Activated CD8-positive, alpha-beta memory T cell treated with anti-CD3 and anti-CD28 coated beads for 1 hour (primary cell): ENCODE data around the gene TEX35.
"Not testable (repeated sequence)": the region's sequence is repeated elsewhere in the genome, so short reads cannot be mapped to it uniquely, and the experiment has no call there.

Source experiments
- DNase-seq, 2 donors: peaks; one replicate each; pipeline ENCODE4 v3.0.0-alpha.2; 2020; ENCODE audit warnings: low read depth in 1 of 2; ENCODE audit errors: extremely low read depth in 1 of 2

TEX35 gene

DNA sequence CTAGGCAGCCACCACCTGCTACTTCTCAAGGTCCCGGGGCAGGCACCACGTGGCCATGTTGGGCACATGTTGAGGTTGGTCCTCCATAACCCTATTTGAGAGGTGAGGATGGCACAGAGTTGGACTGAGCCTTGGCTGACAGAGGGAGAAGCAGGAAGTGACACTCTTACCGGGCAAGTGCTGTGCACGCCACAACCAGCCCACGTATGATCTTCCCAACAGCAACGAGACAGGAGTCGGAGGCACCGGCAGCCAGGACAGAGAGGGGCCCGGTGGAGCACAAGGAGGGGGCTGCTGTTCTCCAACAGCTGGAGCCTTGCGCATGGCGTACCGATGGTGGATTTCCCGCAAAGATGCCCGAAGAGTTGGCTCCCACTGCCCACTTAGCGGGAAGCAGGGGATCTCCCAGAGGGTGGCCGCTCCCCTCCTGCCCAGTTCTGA lies 19.6 kb upstream of the TEX35 start:
- no peak for DNase-seq

DNA sequence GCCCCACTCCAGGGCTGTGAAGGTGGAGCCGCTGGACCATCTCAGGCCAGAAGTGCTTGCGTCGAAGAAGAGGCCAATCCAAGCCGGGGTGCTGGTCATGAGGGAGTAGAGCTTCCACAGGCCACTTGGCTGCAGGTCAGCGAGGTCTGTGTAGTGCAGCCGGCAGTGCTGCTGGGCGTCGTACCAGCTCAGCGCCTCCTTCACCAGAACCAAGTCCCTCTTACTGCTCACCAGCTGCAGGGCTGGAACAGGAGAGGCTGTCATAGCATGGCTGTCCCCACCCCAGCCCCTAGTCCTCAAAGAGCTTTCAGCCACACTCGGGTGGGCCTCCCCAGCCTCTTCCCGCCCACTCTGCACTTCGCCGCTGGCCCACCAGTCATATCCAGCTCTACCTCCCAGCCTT lies 18.3 kb upstream of the TEX35 start:
- DNase-seq, result no peak

DNA sequence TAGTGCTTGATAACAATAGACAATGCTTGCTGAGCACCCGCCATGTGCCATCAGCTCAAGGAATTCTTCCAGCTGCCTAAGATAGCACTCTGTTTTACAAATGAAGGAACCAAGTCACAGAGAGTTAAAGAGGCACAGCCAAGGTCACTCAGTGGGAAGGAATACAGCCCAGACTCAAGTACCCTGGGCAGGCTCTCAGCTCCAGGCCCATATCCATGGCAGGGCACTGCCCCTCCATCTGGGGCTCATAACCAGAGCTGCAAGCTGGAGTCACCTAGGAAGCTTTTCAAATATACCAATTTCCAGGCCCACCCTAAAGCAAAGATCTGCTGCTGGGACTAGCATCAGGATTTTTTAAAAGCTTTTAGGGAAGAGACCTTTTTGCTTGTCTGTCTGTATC lies 17.8 kb upstream of the TEX35 start:
- no peak for DNase-seq

DNA sequence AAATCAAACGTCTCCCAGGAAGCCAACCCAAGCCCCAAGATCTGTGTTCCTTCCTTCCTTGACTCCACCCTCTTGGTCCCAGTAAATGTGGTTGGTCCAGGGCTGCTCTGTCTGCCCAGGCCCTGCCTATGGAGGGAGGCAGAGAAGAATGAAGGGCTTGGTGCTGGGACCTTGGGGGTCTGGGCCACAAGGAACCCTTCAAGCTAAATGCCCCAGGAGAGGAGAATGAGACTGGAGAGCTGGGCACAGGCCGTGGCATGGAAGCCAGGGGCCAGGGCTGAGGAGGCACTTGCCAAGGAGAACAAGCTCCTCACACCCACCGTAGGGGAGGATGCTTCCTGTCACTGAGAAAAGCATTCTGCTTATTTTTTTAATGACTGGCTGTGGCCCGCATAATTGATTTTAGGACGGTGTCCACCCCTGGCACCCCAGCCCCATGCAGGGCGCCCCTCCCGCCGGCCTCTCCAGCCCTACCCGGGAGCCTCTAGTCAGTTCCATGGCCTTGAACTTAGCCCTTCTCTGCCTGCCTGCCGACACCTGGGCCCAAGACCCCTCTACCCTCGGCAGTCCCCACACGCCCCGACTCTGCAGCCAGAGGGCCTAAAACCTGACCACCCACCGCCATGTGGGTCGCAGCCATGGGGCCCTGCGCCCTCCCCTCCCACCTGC lies 17.0 kb upstream of the TEX35 start:
- no peak for DNase-seq

DNA sequence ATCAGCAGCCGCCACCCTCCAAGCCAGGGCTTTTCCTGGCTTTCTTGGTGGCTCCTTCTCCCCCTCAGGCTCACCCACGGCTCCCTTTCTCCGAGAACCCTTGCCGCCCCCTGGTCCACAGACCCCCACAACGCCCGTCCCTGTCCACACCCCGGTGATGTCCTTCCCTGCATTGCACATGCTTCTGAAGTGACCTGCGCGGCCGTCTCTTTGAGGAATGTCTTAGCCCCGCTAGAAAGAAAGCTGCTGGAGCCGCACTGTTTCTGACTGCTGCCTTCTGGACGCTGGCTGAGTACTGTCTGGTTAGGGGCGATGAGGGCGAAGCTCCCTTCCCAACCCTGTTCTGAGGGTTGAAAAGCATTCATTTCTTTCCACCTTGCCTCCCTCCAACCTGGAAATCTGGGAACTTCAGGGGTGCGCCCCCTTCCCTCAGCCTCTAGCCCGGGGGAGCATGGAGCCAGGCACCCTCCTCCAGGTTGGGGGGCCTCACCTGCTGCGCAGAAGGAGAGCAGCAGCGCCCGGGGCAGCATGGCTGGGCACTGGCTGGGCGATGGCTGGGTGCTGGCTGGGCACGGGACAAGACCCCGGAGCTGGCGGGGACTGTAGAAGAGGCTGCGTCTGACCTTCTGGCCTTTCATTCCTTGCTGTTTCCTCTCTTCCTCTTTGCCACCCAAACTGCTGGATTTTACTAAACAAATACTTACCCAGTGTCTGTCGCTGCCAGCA lies 16.3 kb upstream of the TEX35 start, which contains the start of gene CLEC20A:
Gene CLEC20A, minus strand, starts transcription at position 555 of the 726 bp plus-strand sequence. Its CDS starts 25 bp downstream, at position 530.
- DNase-seq, result no peak

DNA sequence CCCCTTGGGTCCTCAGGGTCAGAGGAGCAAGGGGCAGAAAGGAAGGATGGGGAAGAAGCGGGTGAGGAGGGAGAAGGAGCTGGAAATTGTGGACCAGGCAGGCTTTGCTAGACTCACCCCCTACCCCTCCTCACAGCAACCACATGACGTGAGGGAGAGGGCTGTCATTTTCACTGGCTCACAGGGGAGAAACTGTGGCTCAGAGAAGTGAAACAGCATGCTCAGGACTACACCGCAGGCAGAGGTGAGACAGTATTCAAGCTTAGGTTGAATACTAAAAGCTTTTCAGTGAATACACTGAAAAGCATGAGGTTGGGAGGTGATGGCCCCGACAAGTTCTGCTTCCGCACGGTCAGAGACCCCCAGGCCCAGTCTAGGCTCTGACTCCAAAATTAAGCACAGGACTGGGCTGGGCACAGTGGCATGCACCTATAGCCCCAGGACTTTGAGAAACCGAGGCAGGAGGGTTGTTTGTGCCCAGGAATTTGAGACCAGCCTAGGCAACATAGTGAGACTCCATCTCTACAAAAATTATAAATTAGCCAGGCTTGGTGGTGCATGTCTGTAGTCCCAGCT lies 14.9 kb upstream of the TEX35 start:
- no peak for DNase-seq

DNA sequence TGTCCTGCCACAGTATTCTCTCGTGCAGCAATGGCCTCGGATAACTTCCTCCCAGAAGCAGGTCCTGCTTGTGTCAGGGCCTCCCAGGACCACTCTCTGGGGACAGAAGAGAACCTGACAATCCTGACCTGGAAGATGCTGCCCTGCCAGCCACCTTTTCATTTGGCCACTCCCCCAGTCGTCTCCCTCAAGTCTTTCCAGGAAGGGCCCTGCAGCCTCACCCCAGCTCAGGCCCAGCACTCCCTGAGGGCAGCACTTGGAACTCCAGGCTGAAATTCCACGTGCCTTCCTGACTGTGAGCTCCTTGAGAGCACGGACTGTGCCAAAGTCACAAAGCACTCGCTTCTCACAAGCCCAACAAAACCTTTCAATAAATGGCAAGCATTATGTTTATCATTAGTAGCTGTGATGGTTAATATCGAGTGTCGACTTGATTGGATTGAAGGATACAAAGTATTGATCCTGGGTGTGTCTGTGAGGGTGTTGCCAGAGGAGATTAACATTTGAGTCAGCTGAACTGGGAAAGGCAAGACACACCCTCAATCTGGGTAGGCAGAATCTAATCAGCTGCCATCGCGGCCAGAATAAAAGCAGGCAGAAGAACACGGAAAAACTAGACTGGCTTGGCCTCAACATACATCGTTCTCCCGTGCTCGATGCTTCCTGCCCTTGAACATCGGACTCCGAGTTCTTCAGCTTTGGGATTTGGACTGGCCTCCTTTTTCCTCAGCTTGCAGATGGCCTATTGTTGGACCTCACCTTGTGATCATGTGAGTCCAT lies 13.8 kb upstream of the TEX35 start:
- DNase-seq, result no peak

DNA sequence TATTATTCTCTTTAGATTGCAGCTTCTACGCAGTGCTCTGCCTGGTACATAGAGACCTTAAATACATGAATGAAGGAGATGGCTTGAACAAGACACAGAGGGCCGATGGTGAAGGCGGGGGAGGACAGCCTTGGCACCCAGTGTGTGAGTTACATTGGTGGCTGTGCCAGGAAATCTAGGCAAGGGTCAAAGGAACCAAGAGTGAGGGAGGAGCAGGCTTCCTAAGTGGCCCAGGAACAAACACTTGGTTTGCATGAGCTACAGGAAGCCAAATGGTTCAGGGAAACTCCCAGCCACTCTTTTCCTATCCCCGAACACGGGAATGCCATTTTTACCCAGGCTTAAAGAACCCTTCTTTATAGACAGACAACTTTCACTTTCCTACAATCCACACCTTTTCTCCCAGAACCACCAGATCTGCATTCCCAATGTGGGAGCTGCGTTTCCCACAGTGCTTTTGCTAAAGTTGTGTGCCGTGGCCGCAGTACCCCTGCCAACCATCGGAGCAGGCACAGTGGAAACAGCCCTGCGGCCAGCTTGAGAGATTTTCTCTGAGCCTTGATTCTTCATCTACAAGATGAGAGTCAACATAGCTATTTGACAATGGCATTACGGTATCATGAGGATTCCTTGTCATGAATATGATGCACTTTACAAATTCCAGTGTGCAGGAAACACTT lies 12.7 kb upstream of the TEX35 start:
- DNase-seq, result no peak

DNA sequence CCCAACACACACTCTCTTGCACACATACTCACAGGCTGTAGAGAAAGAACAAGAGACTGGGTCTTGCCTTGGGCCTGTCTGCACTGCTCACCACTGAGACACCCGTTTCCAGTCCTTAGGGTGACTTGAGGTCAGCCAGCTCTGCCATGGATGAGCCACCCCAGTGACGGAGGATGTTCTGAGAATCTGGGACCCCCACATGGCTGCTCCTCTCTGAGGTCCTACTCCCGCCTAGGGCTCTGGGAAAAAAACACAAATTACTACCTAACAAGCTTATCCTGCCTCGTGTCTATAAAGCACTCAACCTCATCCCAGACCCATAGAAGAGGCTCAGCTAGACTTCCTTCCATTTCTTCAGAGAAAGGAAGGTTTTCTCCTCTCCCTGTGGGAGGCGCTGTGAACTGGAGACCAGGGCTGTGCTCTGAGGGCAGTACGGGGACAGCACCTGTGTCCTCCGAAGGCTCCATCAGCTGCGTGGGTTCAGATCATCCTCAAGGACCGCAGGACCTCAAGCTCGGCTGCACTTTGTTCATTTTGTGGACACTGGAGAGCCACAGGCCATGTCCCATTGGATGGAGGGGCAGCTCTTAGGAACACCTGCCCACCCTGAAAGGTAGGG lies 11.9 kb upstream of the TEX35 start:
- no peak for DNase-seq

DNA sequence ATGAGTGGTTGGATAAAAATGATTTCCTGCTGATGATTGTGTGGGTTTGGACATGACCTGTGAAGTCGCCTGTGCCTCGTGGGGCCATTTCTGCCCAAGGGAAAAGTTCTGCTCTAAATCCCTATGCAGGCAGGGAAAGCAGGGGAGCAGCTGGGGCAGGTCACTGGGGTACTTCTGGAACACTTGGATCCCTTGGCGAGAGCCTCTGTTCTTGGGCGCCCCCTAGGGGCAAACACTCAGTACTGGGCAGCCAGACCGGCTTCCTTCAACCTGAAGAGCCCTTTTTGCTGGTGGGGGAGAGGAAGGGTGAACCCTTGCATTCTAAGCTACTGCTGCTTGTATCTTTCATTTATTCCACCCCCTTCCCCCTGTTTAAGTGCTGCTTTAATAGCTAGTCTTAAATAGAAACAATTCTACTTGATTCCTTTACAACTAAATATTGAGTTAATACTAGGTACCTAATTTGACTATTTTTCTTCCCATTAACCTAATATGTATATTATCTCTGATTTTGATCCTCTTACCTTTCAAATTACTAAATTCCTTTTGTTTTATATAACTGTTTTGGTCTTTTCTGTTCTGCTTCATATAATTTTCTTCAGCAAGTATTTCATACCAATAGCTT lies 11.1 kb upstream of the TEX35 start:
- DNase-seq, result peak in 1 of 2 donors; percentile 19

DNA sequence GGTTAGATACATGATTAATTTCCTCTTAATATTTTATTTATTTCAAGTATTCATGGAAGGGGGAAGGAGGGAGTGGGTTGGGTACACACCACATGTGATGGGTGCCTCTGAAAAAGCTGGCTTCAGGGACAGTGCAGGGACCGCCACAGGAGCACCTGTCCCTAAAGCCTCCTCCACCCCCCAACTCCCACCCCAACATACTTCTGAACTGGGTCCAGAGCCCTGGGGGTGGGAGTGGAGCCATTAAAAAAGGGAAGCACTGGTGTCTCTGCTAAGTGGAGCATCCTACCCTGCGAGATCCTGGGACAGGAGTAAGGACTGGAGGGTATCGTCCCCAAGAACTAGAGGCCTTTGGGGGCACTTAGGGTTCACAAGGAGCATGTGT lies 10.6 kb upstream of the TEX35 start:
- no peak for DNase-seq

DNA sequence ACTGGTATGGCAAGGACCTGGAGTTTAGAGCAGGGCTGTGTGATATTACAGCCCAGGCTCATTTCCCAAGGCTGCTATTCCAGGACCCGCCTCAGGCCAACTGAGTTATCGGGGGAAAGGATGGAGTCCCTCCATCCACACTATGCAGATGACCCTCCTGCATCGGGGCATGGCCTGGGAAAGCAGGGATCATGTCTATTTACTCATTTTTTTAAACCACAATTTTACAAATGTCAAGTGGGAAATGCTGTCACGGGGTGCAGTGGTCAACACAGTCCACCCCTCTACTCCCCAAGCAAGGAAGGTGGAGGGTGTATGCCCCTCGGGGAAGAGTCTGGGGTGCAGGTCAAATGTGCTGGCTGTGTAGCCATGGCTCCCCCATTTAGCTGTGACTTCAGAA lies 10.1 kb upstream of the TEX35 start:
- DNase-seq, result no peak

DNA sequence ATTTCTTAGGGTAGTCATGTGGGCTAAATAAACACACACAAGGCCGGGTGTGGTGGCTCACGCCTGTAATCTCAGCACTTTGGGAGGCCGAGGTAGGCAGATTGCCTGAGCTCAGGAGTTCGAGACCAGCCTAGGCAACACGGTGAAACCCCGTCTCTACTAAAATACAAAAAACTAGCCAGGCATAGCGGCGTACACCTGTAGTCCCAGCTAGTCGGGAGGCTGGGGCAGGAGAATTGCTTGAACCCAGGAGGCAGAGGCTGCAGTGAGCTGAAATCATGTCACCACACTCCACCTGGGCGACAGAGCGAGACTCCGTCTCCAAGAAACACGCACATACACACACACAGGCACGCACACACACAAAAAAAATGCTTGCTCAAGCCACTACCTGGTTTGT lies 9.6 kb upstream of the TEX35 start:
- not testable (repeated sequence) for DNase-seq

DNA sequence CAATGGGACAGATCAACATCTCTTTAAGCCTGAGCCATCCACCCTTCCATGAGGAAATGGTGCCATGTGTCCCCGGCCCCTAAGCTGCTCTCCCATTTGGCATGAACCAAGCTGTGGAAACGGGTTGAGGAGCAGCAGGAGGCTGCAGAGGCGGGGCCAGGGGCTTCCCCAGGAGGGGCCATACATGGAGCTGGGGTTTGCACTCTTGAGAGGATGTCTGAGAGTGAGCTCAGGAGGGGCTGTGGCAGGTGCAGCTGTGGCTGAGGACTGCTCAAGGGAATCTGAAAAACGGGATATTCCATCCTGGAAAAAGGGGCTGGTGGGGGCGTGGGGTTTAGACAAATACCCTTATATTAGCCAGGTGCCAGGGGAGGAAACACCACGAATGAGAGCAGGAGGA lies 9.1 kb upstream of the TEX35 start:
- no peak for DNase-seq

DNA sequence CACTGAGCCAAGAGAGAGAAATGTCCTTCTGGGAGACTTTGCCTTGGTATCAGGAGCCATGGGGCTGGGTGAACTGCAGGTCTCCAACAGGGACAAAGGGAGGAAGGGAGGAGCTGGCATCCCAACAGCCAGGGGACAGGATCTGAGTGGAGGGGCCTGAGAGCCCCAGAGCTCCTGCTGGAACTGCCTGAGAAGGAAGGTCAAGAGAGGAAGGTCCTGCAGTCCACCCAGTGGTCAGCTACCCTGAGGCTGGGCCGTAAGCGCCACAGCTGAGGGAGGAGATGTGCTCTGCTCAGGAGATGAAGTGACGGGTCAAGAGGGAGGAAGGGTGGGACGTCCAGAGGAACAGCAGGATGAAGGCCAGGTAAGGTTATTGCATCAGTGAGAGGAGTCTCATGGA lies 8.6 kb upstream of the TEX35 start:
- DNase-seq, result no peak

DNA sequence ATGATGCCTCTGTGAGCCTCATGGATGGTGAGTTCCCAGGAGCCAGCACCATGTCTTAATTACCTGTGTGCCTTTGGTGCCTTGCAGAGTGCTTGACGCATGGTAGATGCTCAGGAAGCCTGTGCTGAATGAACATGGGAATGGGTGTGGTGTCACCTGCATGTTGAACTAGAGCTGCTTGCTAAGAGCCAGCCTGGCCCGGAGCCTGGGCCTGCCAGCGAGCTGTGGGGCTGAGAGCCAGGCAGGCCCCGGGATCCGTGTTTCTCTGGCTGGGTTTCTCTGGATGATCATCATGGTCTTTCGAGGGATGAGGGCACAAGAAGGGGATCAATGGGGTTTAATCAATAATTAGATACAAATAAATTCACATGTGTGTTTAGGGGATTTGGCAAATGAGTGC lies 6.7 kb upstream of the TEX35 start:
- DNase-seq, result no peak

DNA sequence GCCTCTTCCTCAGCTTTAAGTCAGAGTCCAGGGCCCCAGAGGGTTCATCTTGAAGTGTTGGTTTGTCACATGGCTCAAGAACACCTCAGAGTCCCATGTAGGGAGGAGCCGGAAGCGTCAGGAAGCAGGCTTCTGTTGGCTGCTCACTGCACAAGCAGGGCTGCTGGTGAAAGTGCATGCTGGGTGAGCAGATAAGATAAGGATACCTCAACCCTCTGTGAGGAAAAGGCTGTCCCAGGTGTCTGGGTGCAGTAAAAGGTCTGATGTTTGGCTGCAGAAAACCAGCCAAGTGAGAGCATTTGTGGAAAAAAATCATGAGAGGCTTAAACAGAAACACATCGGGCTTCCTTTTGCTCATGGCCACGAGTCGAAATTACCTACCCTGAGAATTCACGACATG lies 6.2 kb upstream of the TEX35 start:
- DNase-seq, result no peak

DNA sequence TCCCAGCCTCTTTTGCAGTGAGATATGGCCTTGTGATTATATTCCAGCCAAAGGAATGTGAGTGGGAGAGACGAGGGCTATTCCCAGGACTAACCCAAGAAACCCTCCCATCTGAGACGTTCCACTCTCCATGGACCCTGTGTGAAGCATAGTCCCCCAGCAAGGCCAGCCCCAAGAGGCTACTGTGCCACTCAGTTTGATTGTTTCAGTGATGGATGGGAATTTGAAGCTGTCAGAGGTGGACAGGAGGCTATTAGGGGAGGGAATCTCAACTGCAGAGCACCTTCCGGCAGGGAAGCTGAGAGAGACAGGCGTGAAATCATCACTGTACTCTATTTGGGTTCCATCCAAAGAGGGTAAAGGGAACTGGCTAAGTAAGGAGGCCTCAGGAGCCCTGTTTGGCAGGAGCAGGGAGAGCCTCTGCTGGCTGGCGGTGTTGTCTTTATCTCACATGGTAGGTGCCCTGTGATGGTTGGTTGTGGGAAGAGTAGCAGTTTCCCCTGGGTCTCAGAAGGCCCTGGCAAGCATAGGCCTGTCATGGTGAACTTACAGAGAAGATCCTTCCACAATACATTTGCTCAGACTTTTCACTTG lies 3.4 kb upstream of the TEX35 start:
- DNase-seq, result no peak

DNA sequence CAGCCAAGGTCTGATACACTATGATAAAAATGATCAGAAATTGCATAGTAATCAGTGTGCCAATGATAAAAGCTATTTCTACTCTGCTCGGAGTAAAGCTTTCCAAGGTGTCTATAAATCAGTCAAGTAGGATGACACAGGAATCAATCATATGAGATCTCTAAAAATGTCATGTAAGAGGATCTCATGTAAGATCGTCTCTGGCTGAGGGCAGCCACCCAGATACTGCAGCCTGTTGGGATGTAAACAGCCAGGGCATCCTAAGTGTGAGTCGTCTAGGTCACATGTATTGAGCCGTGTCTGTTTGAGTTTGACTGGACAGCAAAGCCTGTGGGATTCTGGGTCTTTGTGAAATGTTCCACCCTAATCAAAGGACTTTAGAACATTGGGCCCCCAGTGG lies 2.8 kb upstream of the TEX35 start:
- no peak for DNase-seq
